ENCODE results near the gene ABCB1.

ABCB1 gene

GRCh38 chr7:87510411-87510875, 90.2 kb downstream of the ABCB1 start:
- Histone ChIP-seq H3K79me2 (ENCODE audit: insufficient read depth, low read length) (no peaks in the 10 kb centered on the region), H3K9me2 (ENCODE audit: low read depth, low read length) (no peaks in the 10 kb centered on the region), H3K4me3 (ENCODE audit: low read depth, low read length, poor library complexity, severe bottlenecking) (no peak overlapping the region), H3K9ac (ENCODE audit: low read length) (no peak overlapping the region), H3K4me2 (ENCODE audit: low read length) (no peak overlapping the region), H3K9me3 (ENCODE audit: low read length) (no peaks in the 10 kb centered on the region), H4K20me1 (ENCODE audit: insufficient read depth, low read length) (no peaks in the 10 kb centered on the region), H3F3A (ENCODE audit: insufficient read depth, low read length) (no peaks in the 10 kb centered on the region), H3K27me3 (ENCODE audit: insufficient read depth, low read length) (no peaks in the 10 kb centered on the region), H3K4me1 (ENCODE audit: insufficient read depth, low read length, severe bottlenecking) (peaks cover 17% of the 10 kb centered on the region), H3K36me3 (ENCODE audit: insufficient read depth, low read length) (peaks cover 19% of the 10 kb centered on the region; the same call in 1 of the 2 replicates), H2AFZ (ENCODE audit: low read length) (no peak overlapping the region), H3K27ac (ENCODE audit: low read depth, low read length, poor library complexity, severe bottlenecking) (no peak overlapping the region)
- TF ChIP-seq EZH2 (IDR thresholded peaks at IDR 0.05; ENCODE audit: borderline replicate concordance, low read length) (no peak), CTCF (IDR thresholded peaks at IDR 0.05; ENCODE audit: low read length) (no peak)

- Histone ChIP-seq H2AFZ (ENCODE audit: low read length) (no peak overlapping the region), H3K9me2 (ENCODE audit: low read depth, low read length) (no peaks in the 10 kb centered on the region), H3K36me3 (ENCODE audit: insufficient read depth, low read length) (0 out of 2 replicates have a peak, but pooled peaks cover 8% of the 10 kb centered on the region), H3K27me3 (ENCODE audit: insufficient read depth, low read length) (no peaks in the 10 kb centered on the region), H3K4me1 (ENCODE audit: insufficient read depth, low read length, severe bottlenecking) (peaks cover 17% of the 10 kb centered on the region), H3K4me2 (ENCODE audit: low read length) (no peak overlapping the region), H3K79me2 (ENCODE audit: insufficient read depth, low read length) (no peaks in the 10 kb centered on the region), H3F3A (ENCODE audit: insufficient read depth, low read length) (no peaks in the 10 kb centered on the region), H3K9me3 (ENCODE audit: low read length) (no peaks in the 10 kb centered on the region), H3K4me3 (ENCODE audit: low read depth, low read length, poor library complexity, severe bottlenecking) (no peak overlapping the region), H3K9ac (ENCODE audit: low read length) (no peak overlapping the region), H4K20me1 (ENCODE audit: insufficient read depth, low read length) (no peaks in the 10 kb centered on the region), H3K27ac (ENCODE audit: low read depth, low read length, poor library complexity, severe bottlenecking) (no peak overlapping the region)
- no peak for TF ChIP-seq EZH2 (IDR thresholded peaks at IDR 0.05; ENCODE audit: borderline replicate concordance, low read length)
- no peak; the same call in 1 of the 2 replicates for TF ChIP-seq CTCF (IDR thresholded peaks at IDR 0.05; ENCODE audit: low read length)
Observed at GRCh38 chr7:87507446-87507845, 93.2 kb downstream of the ABCB1 start.

- H3K4me1 ChIP-seq (ENCODE audit: insufficient read depth, low read length, severe bottlenecking): peaks cover 17% of the 10 kb centered on the region
- H2AFZ ChIP-seq (ENCODE audit: low read length): no peak overlapping the region
Observed at GRCh38 chr7:87506246-87507180, 94.2 kb downstream of the ABCB1 start.

More at GRCh38 chr7:87506246-87507180, 94.2 kb downstream of the ABCB1 start:
- Histone ChIP-seq H3K9me2 (ENCODE audit: low read depth, low read length) (no peaks in the 10 kb centered on the region), H4K20me1 (ENCODE audit: insufficient read depth, low read length) (no peaks in the 10 kb centered on the region), H3K4me2 (ENCODE audit: low read length) (no peak overlapping the region), H3K4me3 (ENCODE audit: low read depth, low read length, poor library complexity, severe bottlenecking) (no peak overlapping the region), H3K9ac (ENCODE audit: low read length) (no peak overlapping the region), H3K36me3 (ENCODE audit: insufficient read depth, low read length) (0 out of 2 replicates have a peak, but pooled peaks cover 8% of the 10 kb centered on the region), H3K27me3 (ENCODE audit: insufficient read depth, low read length) (no peaks in the 10 kb centered on the region), H3K27ac (ENCODE audit: low read depth, low read length, poor library complexity, severe bottlenecking) (no peak overlapping the region), H3K9me3 (ENCODE audit: low read length) (no peaks in the 10 kb centered on the region), H3F3A (ENCODE audit: insufficient read depth, low read length) (no peaks in the 10 kb centered on the region), H3K79me2 (ENCODE audit: insufficient read depth, low read length) (no peaks in the 10 kb centered on the region)
- TF ChIP-seq EZH2 (IDR thresholded peaks at IDR 0.05; ENCODE audit: borderline replicate concordance, low read length) (no peak), CTCF (IDR thresholded peaks at IDR 0.05; ENCODE audit: low read length) (peak; percentile 78)
